GM20431 (cell line): Measurements from ENCODE around the gene FXYD6.

Experiments
- in situ Hi-C: fragments of 300-500 bp; cut with MseI, MboI; formaldehyde crosslinking; loops from one replicate; pipeline ENCODE4 v1.15.0; 2020; ENCODE audit warnings: low sequenced_read_pairs; ENCODE audit not compliant: unreplicated experiment

FXYD6 gene

GRCh38 chr11:117888139-117888566 is 11.7 kb upstream of the FXYD6 start:
- in situ Hi-C loops = no loop called here

GRCh38 chr11:117887431-117888138 is 11.1 kb upstream of the FXYD6 start:
- in situ Hi-C loops = no loop called here

- in situ Hi-C loops = no loop called here
Observed at GRCh38 chr11:117885777-117886176, 9.3 kb upstream of the FXYD6 start.

GRCh38 chr11:117884994-117885393 is 8.5 kb upstream of the FXYD6 start:
- in situ Hi-C loops = no loop called here

- in situ Hi-C loops = no loop called here
Observed at GRCh38 chr11:117883063-117883462, 6.6 kb upstream of the FXYD6 start.

GRCh38 chr11:117882311-117882905 is 6.0 kb upstream of the FXYD6 start:
- in situ Hi-C loops = no loop called here

GRCh38 chr11:117881217-117881616 is 4.8 kb upstream of the FXYD6 start:
- in situ Hi-C loops = no loop called here

- in situ Hi-C loops = no loop called here
Observed at GRCh38 chr11:117879516-117880480, 3.3 kb upstream of the FXYD6 start.

GRCh38 chr11:117878939-117879475 is 2.5 kb upstream of the FXYD6 start:
- in situ Hi-C loops = no loop called here

- in situ Hi-C loops = no loop called here
Observed at GRCh38 chr11:117878314-117878938, 2.0 kb upstream of the FXYD6 start.

GRCh38 chr11:117877120-117877784 is 794 bp upstream of the FXYD6 start:
- in situ Hi-C loops = no loop called here

- in situ Hi-C loops = no loop called here
Observed at GRCh38 chr11:117876059-117876340, 458 bp downstream of the FXYD6 start.

- in situ Hi-C loops = no loop called here
Observed at GRCh38 chr11:117875382-117876058, 938 bp downstream of the FXYD6 start.

GRCh38 chr11:117874910-117875381 is 1.5 kb downstream of the FXYD6 start:
- in situ Hi-C loops = no loop called here

GRCh38 chr11:117874253-117874909 is 2.1 kb downstream of the FXYD6 start:
- in situ Hi-C loops = no loop called here

GRCh38 chr11:117873828-117874125 is 2.7 kb downstream of the FXYD6 start:
- in situ Hi-C loops = no loop called here

- in situ Hi-C loops = no loop called here
Observed at GRCh38 chr11:117872975-117873827, 3.3 kb downstream of the FXYD6 start.

GRCh38 chr11:117872420-117872961 is 4.0 kb downstream of the FXYD6 start:
- in situ Hi-C loops = no loop called here
